ENCODE data around the gene ANAPC16.

- no peak for TF ChIP-seq CTCF (IDR thresholded peaks at IDR 0.05)
- no peak for TF ChIP-seq POLR2A (IDR thresholded peaks at IDR 0.05)
Measured at GRCh38 chr10:72264536-72264935, 48.7 kb downstream of the ANAPC16 start.
